H1 (cell line): ENCODE data around the gene NUP133. TPM values are rescaled to one million over a fixed set of nuclear protein-coding genes. Genes with fewer than 3 reads are reported as not detected.

Source experiments
- CTCF ChIA-PET: fragments of 300-600 bp; sonication (Branson Sonifier 250); formaldehyde crosslinking; loops from one replicate; lab custom pipeline; 2021; ENCODE audit not compliant: partially characterized antibody; lab: Charles Lee
- POLR2A ChIA-PET: fragments of 300-600 bp; sonication (Branson Sonifier 250); formaldehyde crosslinking; loops from one replicate; lab custom pipeline; 2021; ENCODE audit warnings: inconsistent platforms; ENCODE audit not compliant: partially characterized antibody; lab: Charles Lee
- DNase-seq, 2 experiments: peaks; one replicate each; pipeline versions ENCODE4 v3.0.0 to v3.0.0-alpha.2; 2010 to 2022; ENCODE audit warnings: low spot score in 2 of 2, low read depth in 1 of 2, mixed read lengths in 1 of 2
- FAIRE-seq: peaks from 2 replicates; lab custom pipeline; 2011; peaks lifted over from hg19 to GRCh38; lab: Jason Lieb, UNC
- H2AFZ ChIP-seq: 2 replicates; pipeline ENCODE4 v1.8.1; 2012; ENCODE audit warnings: low read length, inconsistent platforms
- H2AK5ac ChIP-seq: 2 replicates; pipeline ENCODE4 v1.6.1; 2013; ENCODE audit warnings: low read depth, low read length
- H2BK120ac ChIP-seq: replicated peaks from 2 replicates; pipeline ENCODE3; 2013; ENCODE audit warnings: low read depth, low read length, inconsistent platforms
- H2BK12ac ChIP-seq: 2 replicates; pipeline ENCODE4 v1.6.1; 2013; ENCODE audit warnings: low read depth, low read length
- H2BK15ac ChIP-seq: 2 replicates; pipeline ENCODE4 v1.6.1; 2013; ENCODE audit warnings: low read length
- H2BK20ac ChIP-seq: 2 replicates; pipeline ENCODE4 v1.6.1; 2013; ENCODE audit warnings: low read length
- H2BK5ac ChIP-seq: 2 replicates; pipeline ENCODE4 v1.6.1; 2013; ENCODE audit warnings: low read depth, low read length
- H3K14ac ChIP-seq: 2 replicates; pipeline ENCODE4 v1.6.1; 2013; ENCODE audit warnings: inconsistent platforms; ENCODE audit not compliant: insufficient read length
- H3K18ac ChIP-seq: 2 replicates; pipeline ENCODE4 v1.6.1; 2013; ENCODE audit warnings: low read length; ENCODE audit errors: extremely low read depth
- H3K23ac ChIP-seq: 2 replicates; pipeline ENCODE4 v1.6.1; 2013; ENCODE audit warnings: inconsistent platforms; ENCODE audit not compliant: insufficient read length
- H3K23me2 ChIP-seq: 2 replicates; pipeline ENCODE4 v1.6.1; 2013; ENCODE audit warnings: low read depth, low read length
- H3K27ac ChIP-seq: 2 replicates; pipeline ENCODE4 v1.6.1; 2011; ENCODE audit warnings: low read depth, low read length, inconsistent platforms
- H3K27me3 ChIP-seq, 4 experiments: replicated peaks in 1 of 4; 1 replicate in 1 of 4; 2 replicates in 3 of 4; pipeline versions ENCODE4 v1.6.1 to v1.8.1; 2011 to 2013; ENCODE audit warnings: low read length in 3 of 4, mild to moderate bottlenecking in 3 of 4, inconsistent platforms in 2 of 4, mixed read lengths in 2 of 4, moderate library complexity in 1 of 4; ENCODE audit not compliant: control insufficient read depth in 3 of 4, insufficient read depth in 3 of 4; ENCODE audit errors: extremely low read depth in 1 of 4
- H3K36me3 ChIP-seq, 4 experiments: 2 replicates each; pipeline versions ENCODE4 v1.6.1 to v1.8.1; 2011 to 2013; ENCODE audit warnings: mild to moderate bottlenecking in 4 of 4, low read length in 3 of 4, moderate library complexity in 2 of 4, control low read depth in 1 of 4, inconsistent platforms in 1 of 4; ENCODE audit not compliant: insufficient read depth in 4 of 4, control insufficient read depth in 2 of 4
- H3K4ac ChIP-seq: replicated peaks from 2 replicates; pipeline ENCODE3; 2013; ENCODE audit warnings: low read length, low read depth, mixed read lengths, inconsistent platforms; ENCODE audit not compliant: insufficient read length
- H3K4me1 ChIP-seq, 4 experiments: replicated peaks in 1 of 4; 1 replicate in 1 of 4; 2 replicates in 3 of 4; pipeline versions ENCODE4 v1.6.1 to v1.8.1; 2011 to 2013; ENCODE audit warnings: low read length in 3 of 4, inconsistent platforms in 2 of 4, mixed read lengths in 1 of 4; ENCODE audit not compliant: insufficient read depth in 4 of 4, control insufficient read depth in 3 of 4
- H3K4me2 ChIP-seq, 2 experiments: 2 replicates each; pipeline versions ENCODE4 v1.6.1 to v1.8.1; 2011 to 2013; ENCODE audit warnings: low read depth in 2 of 2, low read length in 2 of 2, control low read depth in 1 of 2, inconsistent platforms in 1 of 2, mild to moderate bottlenecking in 1 of 2; ENCODE audit not compliant: insufficient read depth in 1 of 2
- H3K4me3 ChIP-seq, 4 experiments: fragments of 200-600, 300-600 bp in 1 of 4; sonication (generic), shearing (Covaris generic), sonication (Bioruptor Twin) in 1 of 4; 2 replicates each; pipeline versions ENCODE4 v1.5.1 to v1.8.1; 2011 to 2016; ENCODE audit warnings: low read length in 4 of 4, low read depth in 3 of 4, control low read depth in 2 of 4, inconsistent platforms in 2 of 4, mild to moderate bottlenecking in 2 of 4, mixed read lengths in 1 of 4, moderate library complexity in 1 of 4; ENCODE audit not compliant: insufficient read depth in 2 of 4; ENCODE audit errors: extremely low read depth in 1 of 4
- H3K56ac ChIP-seq: replicated peaks from 2 replicates; pipeline ENCODE3; 2013; ENCODE audit warnings: low read depth, mild to moderate bottlenecking, mixed read lengths, low read length, inconsistent platforms; ENCODE audit not compliant: insufficient read length
- H3K79me1 ChIP-seq: 2 replicates; pipeline ENCODE4 v1.6.1; 2013; ENCODE audit warnings: low read depth, low read length, control low read depth
- H3K79me2 ChIP-seq, 2 experiments: 2 replicates each; pipeline versions ENCODE4 v1.6.1 to v1.8.1; 2012 to 2013; ENCODE audit warnings: low read length in 2 of 2, mild to moderate bottlenecking in 2 of 2, inconsistent platforms in 1 of 2; ENCODE audit not compliant: insufficient read depth in 2 of 2, control insufficient read depth in 1 of 2
- H3K9ac ChIP-seq, 4 experiments: replicated peaks in 1 of 4; 1 replicate in 1 of 4; 2 replicates in 3 of 4; pipeline versions ENCODE4 v1.6.1 to v1.8.1; 2011 to 2013; ENCODE audit warnings: low read depth in 3 of 4, low read length in 3 of 4, control low read depth in 2 of 4, mild to moderate bottlenecking in 2 of 4, moderate library complexity in 2 of 4, inconsistent platforms in 1 of 4; ENCODE audit errors: extremely low read depth in 1 of 4
- H3K9me3 ChIP-seq, 2 experiments: 2 replicates each; pipeline versions ENCODE4 v1.6.1 to v1.8.1; 2012 to 2013; ENCODE audit warnings: mild to moderate bottlenecking in 2 of 2, moderate library complexity in 2 of 2, control low read depth in 1 of 2, inconsistent platforms in 1 of 2, low read depth in 1 of 2, low read length in 1 of 2, mixed read lengths in 1 of 2; ENCODE audit not compliant: insufficient read depth in 2 of 2
- H4K20me1 ChIP-seq, 2 experiments: replicated peaks in 1 of 2; 2 replicates each; pipeline versions ENCODE3 to v1.8.1; 2011 to 2013; ENCODE audit warnings: inconsistent platforms in 2 of 2, low read length in 2 of 2, mild to moderate bottlenecking in 1 of 2; ENCODE audit not compliant: insufficient read depth in 2 of 2, control insufficient read depth in 1 of 2
- H4K5ac ChIP-seq: 2 replicates; pipeline ENCODE4 v1.6.1; 2013; ENCODE audit warnings: low read length, low read depth, mixed read lengths, inconsistent platforms; ENCODE audit not compliant: insufficient read length
- H4K8ac ChIP-seq: 2 replicates; pipeline ENCODE4 v1.8.0; 2013; ENCODE audit warnings: mild to moderate bottlenecking, moderate library complexity, low read length, inconsistent platforms; ENCODE audit not compliant: insufficient read depth; ENCODE audit errors: extremely low read depth
- H4K91ac ChIP-seq: replicated peaks from 2 replicates; pipeline ENCODE3; 2013; ENCODE audit warnings: low read length, mixed read lengths, inconsistent platforms; ENCODE audit not compliant: insufficient read length
- ASH2L ChIP-seq: fragments of 200-600, 300-600 bp; sonication (generic); IDR thresholded peaks from one replicate; pipeline ENCODE4 v1.7.1; 2017; ENCODE audit warnings: low read length
- BRCA1 ChIP-seq: IDR thresholded peaks from 2 replicates; pipeline ENCODE4 v1.6.1; 2012; ENCODE audit warnings: low read depth, low read length, improper control_type of control experiment
- JUND ChIP-seq: IDR thresholded peaks from 2 replicates; pipeline ENCODE4 v1.6.1; 2011; ENCODE audit warnings: mild to moderate bottlenecking, improper control_type of control experiment, low read length
- MAFK ChIP-seq: IDR thresholded peaks from 2 replicates; pipeline ENCODE4 v1.6.1; 2012; ENCODE audit warnings: low read depth, mild to moderate bottlenecking, improper control_type of control experiment, low read length
- RAD21 ChIP-seq, 2 experiments: IDR thresholded peaks in 1 of 2; conservative IDR thresholded peaks in 1 of 2; 2 replicates each; pipeline ENCODE4 v1.6.1; 2011; ENCODE audit warnings: low read depth in 2 of 2, low read length in 2 of 2, improper control_type of control experiment in 1 of 2, inconsistent platforms in 1 of 2, mild to moderate bottlenecking in 1 of 2, moderate library complexity in 1 of 2
- RBBP5 ChIP-seq: IDR thresholded peaks from 2 replicates; pipeline ENCODE4 v1.7.1; 2012; ENCODE audit warnings: low read depth, mild to moderate bottlenecking, inconsistent platforms, low read length, moderate library complexity, borderline replicate concordance
- RXRA ChIP-seq: IDR thresholded peaks from 2 replicates; pipeline ENCODE4 v1.6.1; 2011; ENCODE audit warnings: low read depth, mild to moderate bottlenecking, low read length, moderate library complexity; ENCODE audit not compliant: insufficient read depth
- SAP30 ChIP-seq: fragments of 300-600 bp; sonication (generic); IDR thresholded peaks from 2 replicates; pipeline ENCODE4 v1.7.1; 2012; ENCODE audit warnings: low read length, moderate library complexity, mild to moderate bottlenecking, inconsistent platforms; ENCODE audit not compliant: insufficient read depth, insufficient replicate concordance
- SIN3A ChIP-seq, 2 experiments: IDR thresholded peaks in 1 of 2; conservative IDR thresholded peaks in 1 of 2; 2 replicates each; pipeline ENCODE4 v1.6.1; 2011 to 2012; ENCODE audit warnings: low read length in 2 of 2, improper control_type of control experiment in 1 of 2, low read depth in 1 of 2, mild to moderate bottlenecking in 1 of 2
- SIRT6 ChIP-seq: IDR thresholded peaks from one replicate; pipeline ENCODE4 v1.7.1; 2012; ENCODE audit warnings: low read length, inconsistent platforms
- SP4 ChIP-seq: IDR thresholded peaks from 2 replicates; pipeline ENCODE4 v1.6.1; 2012; ENCODE audit warnings: low read length, inconsistent platforms
- TAF7 ChIP-seq: optimal IDR thresholded peaks from 2 replicates; pipeline ENCODE3; 2011; ENCODE audit warnings: low read depth, mild to moderate bottlenecking, inconsistent platforms, low read length, moderate library complexity, borderline replicate concordance
- WGBS, 2 experiments: shearing (Covaris generic) in 1 of 2; methylation state at CpG; one replicate each; pipeline versions ENCODE4 v1.1.6 to v1.1.7; 2013 to 2015; ENCODE audit warnings: low lambda C conversion rate in 2 of 2, mixed read lengths in 2 of 2, inconsistent platforms in 1 of 2, low coverage in 1 of 2, missing lambda C conversion rate in 1 of 2; ENCODE audit not compliant: insufficient replicate concordance in 2 of 2, insufficient coverage in 1 of 2, insufficient read length in 1 of 2; ENCODE audit errors: extremely low coverage in 1 of 2, missing lambda C conversion rate in 1 of 2; 5-methylcytosine and 5-hydroxymethylcytosine counted together
- polyA plus RNA-seq, 7 experiments: library from polyadenylated mRNA; depleted of rRNA in 3 of 7; stranded (reverse) in 5 of 7; unstranded in 2 of 7; fragments of >200 nt in 5 of 7; fragments of 200-250 nt in 2 of 7; gene quantifications; 1 replicate in 5 of 7; 2 replicates in 1 of 7; 4 replicates in 1 of 7; pipeline versions ENCODE4 v1.2.1 to v1.2.3, GENCODE V29; 2011 to 2013; ENCODE audit warnings: missing spikeins in 2 of 7, mixed read lengths in 2 of 7
- total RNA-seq: library from RNA; stranded (reverse); fragmentation: NEBNext Ultra II Directional; extraction: Animal tissue kit (Norgen Biotek cat#: 25700); gene quantifications from 2 replicates; pipeline ENCODE4 v1.2.1, GENCODE V29; 2021
- TF ChIP-seq, protein P1 (sequence below): IDR thresholded peaks from 2 replicates; pipeline ENCODE4 v1.6.1; 2011; ENCODE audit warnings: low read depth, mild to moderate bottlenecking, low read length; ENCODE audit not compliant: insufficient read depth

The NUP133 gene
- total and polyA plus RNA-seq, 2 of the 8 experiments (the other 6 are each of a cell fraction or from before 2014, with no cell fraction given), result 20.6 to 72.1 TPM

DNA sequence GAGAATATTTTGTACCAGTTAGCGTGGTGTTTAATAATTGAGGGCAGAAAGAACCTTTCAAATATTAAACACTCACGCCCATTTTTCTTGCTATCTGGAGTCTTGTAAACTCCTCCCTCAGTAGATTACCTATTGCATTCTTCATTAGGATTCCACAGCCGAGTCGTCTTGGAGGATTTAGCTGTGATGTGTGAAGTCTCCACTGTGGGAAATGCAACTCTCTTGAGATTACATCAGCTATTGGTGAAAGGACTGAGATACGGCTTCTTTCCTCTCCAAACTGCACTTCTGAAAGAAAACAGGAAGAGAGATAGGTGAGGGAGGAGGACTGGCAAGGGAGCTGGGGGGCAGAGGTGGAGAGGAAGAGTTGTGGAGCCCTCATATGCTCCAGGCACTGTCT, 110.4 kb downstream of the NUP133 start:
- ChIA-PET POLR2A (interaction anchor here (0.9 to 1.2 kb wide), 4 partner anchors 13 to 37 kb away, joined by 3 to 4 read pairs (median 3); partner anchors contain the start of gene ACTA1), CTCF (interaction anchor here (1.0 to 2.1 kb wide), 5 partner anchors 9 to 137 kb away, joined by 3 to 11 read pairs (median 4); no protein-coding TSS in a partner anchor)
- Histone ChIP-seq H3K4me1 (peaks cover 0 to 7% (median 5%) of the 10 kb centered on the region in 4 experiments; a peak in 5 of 7 replicates), H3K9ac (no peak overlapping the region), H3K23ac (no peak overlapping the region), H3K79me2 (no peaks in the 10 kb centered on the region), H2BK120ac (no peak overlapping the region), H3K4me2 (no peak overlapping the region), H3K18ac (no peak overlapping the region), H2BK5ac (no peak overlapping the region), H3K27me3 (peaks cover 0 to 3% (median 1%) of the 10 kb centered on the region in 4 experiments; a peak in 2 of 7 replicates), H3K36me3 (no peaks in the 10 kb centered on the region; a peak in 1 of 8 replicates), H4K20me1 (no peaks in the 10 kb centered on the region), H3K4ac (no peak overlapping the region), H2BK15ac (no peak overlapping the region), H2BK12ac (no peak overlapping the region), H4K8ac (no peak overlapping the region), H3K79me1 (no peaks in the 10 kb centered on the region; the same call in 1 of the 2 replicates), H4K91ac (no peak overlapping the region), H3K14ac (no peak overlapping the region), H3K56ac (no peak overlapping the region), H3K4me3 (no peak overlapping the region), H2AFZ (no peak overlapping the region), H3K23me2 (no peaks in the 10 kb centered on the region), H3K27ac (no peak overlapping the region), H2BK20ac (no peak overlapping the region), H3K9me3 (no peaks in the 10 kb centered on the region), H2AK5ac (no peak overlapping the region), H4K5ac (no peak overlapping the region)
- 83% methylated on average over 5 of the region's 5 CpGs; no CpG with 5 or more reads in 1 of the 2 experiments for WGBS, 2 experiments
- FAIRE-seq (no peak), DNase-seq (no peak)
- no peak for TF ChIP-seq JUND
- no peak for TF ChIP-seq SIN3A (conservative IDR thresholded peaks at IDR 0.05 in 1 of 2, IDR thresholded peaks at IDR 0.05 in 1 of 2; ENCODE audit: low read depth in 1 of 2, low read length in 2 of 2)
- no peak for TF ChIP-seq ASH2L
- TF ChIP-seq TAF7, result no peak
- no peak for TF ChIP-seq BRCA1
- no peak for TF ChIP-seq RBBP5
- no peak for TF ChIP-seq SIRT6
- no peak for TF ChIP-seq RAD21 (IDR thresholded peaks at IDR 0.05 in 1 of 2, conservative IDR thresholded peaks at IDR 0.05 in 1 of 2; ENCODE audit: low read depth in 2 of 2, low read length in 2 of 2)
- TF ChIP-seq MAFK, result no peak
- TF ChIP-seq, protein P1, sequence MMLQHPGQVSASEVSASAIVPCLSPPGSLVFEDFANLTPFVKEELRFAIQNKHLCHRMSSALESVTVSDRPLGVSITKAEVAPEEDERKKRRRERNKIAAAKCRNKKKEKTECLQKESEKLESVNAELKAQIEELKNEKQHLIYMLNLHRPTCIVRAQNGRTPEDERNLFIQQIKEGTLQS, result no peak
- TF ChIP-seq RXRA, result no peak
- TF ChIP-seq SP4, result no peak
- TF ChIP-seq SAP30, result no peak
